ENCODE measurements around the gene BZW2.

GRCh38 chr7:16742547-16742946 is 96.6 kb downstream of the BZW2 start:
- TF ChIP-seq GATA1 (IDR thresholded peaks at IDR 0.05; ENCODE audit: low read depth, low read length) (no peak), POLR2A (IDR thresholded peaks at IDR 0.05; ENCODE audit: low read length) (no peak)
